Peyer's patch (tissue), 4 donors: ENCODE data around the gene MINAR1. TPM values are rescaled to one million over a fixed set of nuclear protein-coding genes. Genes with fewer than 3 reads are reported as not detected.
"Not testable (repeated sequence)": the region's sequence is repeated elsewhere in the genome, so short reads cannot be mapped to it uniquely, and the experiment has no call there.

Experiments
- DNase-seq, 3 donors: peaks; one replicate each; pipeline ENCODE4 v3.0.0-alpha.2; 2017 to 2019
- H3K27ac ChIP-seq, 4 donors: fragments of 200-600 bp; sonication (generic); one replicate each; pipeline ENCODE4 v1.5.1; 2016 to 2019
- H3K27me3 ChIP-seq, 2 donors: fragments of 200-600 bp; sonication (generic); one replicate each; pipeline ENCODE4 v1.5.1; 2019
- H3K36me3 ChIP-seq, 3 donors: fragments of 200-600 bp; sonication (generic); one replicate each; pipeline ENCODE4 v1.5.1; 2016 to 2019
- H3K4me1 ChIP-seq, 4 donors: fragments of 200-600 bp; sonication (generic); one replicate each; pipeline ENCODE4 v1.5.1; 2016 to 2019
- H3K4me3 ChIP-seq, 4 donors: fragments of 200-600 bp; sonication (generic); 1 replicate in 3 of 4; 2 replicates in 1 of 4; pipeline ENCODE4 v1.5.1; 2016 to 2019; ENCODE audit warnings: mild to moderate bottlenecking in 1 of 4
- H3K9me3 ChIP-seq, 4 donors: fragments of 200-600 bp; sonication (generic); one replicate each; pipeline ENCODE4 v1.5.1; 2016 to 2019; ENCODE audit warnings: mild to moderate bottlenecking in 1 of 4
- CTCF ChIP-seq, 6 experiments: fragments of 450-650 bp in 4 of 6; fragments of 200-600 bp in 2 of 6; sonication (generic) in 1 of 6; IDR thresholded peaks; one replicate each; pipeline ENCODE4 v1.5.1; 2017 to 2019; ENCODE audit warnings: antibody characterized with exemption in 6 of 6, mild to moderate bottlenecking in 3 of 6, moderate library complexity in 1 of 6
- POLR2A ChIP-seq, 2 donors: fragments of 450-650 bp; IDR thresholded peaks; one replicate each; pipeline ENCODE4 v1.5.1; 2017; ENCODE audit warnings: antibody characterized with exemption in 2 of 2, mild to moderate bottlenecking in 2 of 2, moderate library complexity in 2 of 2
- total RNA-seq, 4 donors: library from RNA; depleted of rRNA; stranded (reverse); fragments of >200 nt; gene quantifications; one replicate each; pipeline ENCODE4 v1.1.0, GENCODE V29; 2016

MINAR1 gene
- total RNA-seq, 4 donors from 2014 or later: 0.13 to 1.7 (median 0.66) TPM; not detected in 1

GRCh38 chr15:79425591-79426295 lies 6.4 kb upstream of the MINAR1 start:
- Histone ChIP-seq H3K9me3 (no peaks in the 10 kb centered on the region), H3K27me3 (no peaks in the 10 kb centered on the region), H3K4me1 (peaks cover 0 to under 1% (median 0%) of the 10 kb centered on the region in 4 donors), H3K27ac (no peak overlapping the region), H3K36me3 (no peaks in the 10 kb centered on the region), H3K4me3 (no peak overlapping the region)
- no peak for TF ChIP-seq CTCF (IDR thresholded peaks at IDR 0.05)
- DNase-seq: no peak

GRCh38 chr15:79426899-79427298 lies 5.2 kb upstream of the MINAR1 start:
- not testable (repeated sequence) for H3K9me3 ChIP-seq, DNase-seq, H3K27ac ChIP-seq, H3K4me3 ChIP-seq, H3K27me3 ChIP-seq, H3K36me3 ChIP-seq
- peaks cover 0 to 12% (median 0%) of the 10 kb centered on the region in 4 donors for H3K4me1 ChIP-seq

- Histone ChIP-seq H3K27me3 (peaks cover 0 to 15% of the 10 kb centered on the region in 2 donors), H3K36me3 (no peaks in the 10 kb centered on the region), H3K27ac (no peak overlapping the region), H3K4me3 (no peak overlapping the region), H3K4me1 (peaks cover 0 to 14% (median 0%) of the 10 kb centered on the region in 4 donors), H3K9me3 (no peaks in the 10 kb centered on the region)
- DNase-seq: no peak
- TF ChIP-seq POLR2A (IDR thresholded peaks at IDR 0.05): no peak
- no peak for TF ChIP-seq CTCF (IDR thresholded peaks at IDR 0.05)
These were observed 4.1 kb upstream of the MINAR1 start for GRCh38 chr15:79427781-79428598.

GRCh38 chr15:79430901-79431635 lies 1.1 kb upstream of the MINAR1 start:
- peaks cover 0 to 16% of the 10 kb centered on the region in 2 donors for H3K27me3 ChIP-seq

GRCh38 chr15:79432345-79433275 lies 474 bp downstream of the MINAR1 start:
- Histone ChIP-seq H3K27me3 (peaks cover 0 to 16% of the 10 kb centered on the region in 2 donors), H3K9me3 (no peaks in the 10 kb centered on the region), H3K36me3 (no peaks in the 10 kb centered on the region), H3K4me3 (peak overlapping the region; percentile 0 to 44 (median 14)), H3K4me1 (peaks cover 0 to 14% (median 0%) of the 10 kb centered on the region in 4 donors), H3K27ac (no peak overlapping the region)
- DNase-seq: no peak
- TF ChIP-seq POLR2A (IDR thresholded peaks at IDR 0.05) (no peak), CTCF (IDR thresholded peaks at IDR 0.05) (no peak)

More at GRCh38 chr15:79430901-79431635, 1.1 kb upstream of the MINAR1 start:
- Histone ChIP-seq H3K9me3 (no peaks in the 10 kb centered on the region), H3K4me3 (peak overlapping the region in 1 of 4 donors; percentile 44), H3K27ac (no peak overlapping the region), H3K4me1 (peaks cover 0 to 14% (median 0%) of the 10 kb centered on the region in 4 donors), H3K36me3 (no peaks in the 10 kb centered on the region)
- no peak for DNase-seq
- TF ChIP-seq POLR2A (IDR thresholded peaks at IDR 0.05) (no peak), CTCF (IDR thresholded peaks at IDR 0.05) (no peak)
